ENCODE measurements around the gene ZFYVE19.

ZFYVE19 gene

DNA sequence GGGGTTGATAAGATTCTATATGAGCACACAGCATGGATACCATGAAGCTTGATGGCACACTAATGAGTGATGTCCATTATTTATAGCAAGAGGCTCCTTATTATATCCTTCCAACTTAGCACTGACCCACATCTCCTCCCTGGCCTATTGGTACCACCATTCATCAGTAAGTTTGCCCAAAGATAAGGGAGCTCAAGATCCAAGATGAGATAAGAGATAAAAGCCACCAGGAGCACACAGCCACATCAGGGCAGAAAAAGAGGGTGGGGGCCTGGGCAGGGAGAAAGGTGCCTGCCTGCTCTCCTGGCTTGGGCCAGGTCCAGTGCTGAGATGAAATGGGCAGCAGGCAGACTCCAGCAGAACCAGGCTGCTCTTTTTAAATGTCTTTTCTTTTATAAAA, 26.0 kb downstream of the ZFYVE19 start:
- no peak overlapping the region for H3K4me3 ChIP-seq (ENCODE audit: control insufficient read depth, low read depth, low read length)
- TF ChIP-seq, protein P1, sequence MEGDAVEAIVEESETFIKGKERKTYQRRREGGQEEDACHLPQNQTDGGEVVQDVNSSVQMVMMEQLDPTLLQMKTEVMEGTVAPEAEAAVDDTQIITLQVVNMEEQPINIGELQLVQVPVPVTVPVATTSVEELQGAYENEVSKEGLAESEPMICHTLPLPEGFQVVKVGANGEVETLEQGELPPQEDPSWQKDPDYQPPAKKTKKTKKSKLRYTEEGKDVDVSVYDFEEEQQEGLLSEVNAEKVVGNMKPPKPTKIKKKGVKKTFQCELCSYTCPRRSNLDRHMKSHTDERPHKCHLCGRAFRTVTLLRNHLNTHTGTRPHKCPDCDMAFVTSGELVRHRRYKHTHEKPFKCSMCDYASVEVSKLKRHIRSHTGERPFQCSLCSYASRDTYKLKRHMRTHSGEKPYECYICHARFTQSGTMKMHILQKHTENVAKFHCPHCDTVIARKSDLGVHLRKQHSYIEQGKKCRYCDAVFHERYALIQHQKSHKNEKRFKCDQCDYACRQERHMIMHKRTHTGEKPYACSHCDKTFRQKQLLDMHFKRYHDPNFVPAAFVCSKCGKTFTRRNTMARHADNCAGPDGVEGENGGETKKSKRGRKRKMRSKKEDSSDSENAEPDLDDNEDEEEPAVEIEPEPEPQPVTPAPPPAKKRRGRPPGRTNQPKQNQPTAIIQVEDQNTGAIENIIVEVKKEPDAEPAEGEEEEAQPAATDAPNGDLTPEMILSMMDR (conservative IDR thresholded peaks at IDR 0.05; ENCODE audit: control insufficient read depth, insufficient read depth, low read depth, low read length), result no peak
- DNase-seq (ENCODE audit: low read depth), result no peak

DNA sequence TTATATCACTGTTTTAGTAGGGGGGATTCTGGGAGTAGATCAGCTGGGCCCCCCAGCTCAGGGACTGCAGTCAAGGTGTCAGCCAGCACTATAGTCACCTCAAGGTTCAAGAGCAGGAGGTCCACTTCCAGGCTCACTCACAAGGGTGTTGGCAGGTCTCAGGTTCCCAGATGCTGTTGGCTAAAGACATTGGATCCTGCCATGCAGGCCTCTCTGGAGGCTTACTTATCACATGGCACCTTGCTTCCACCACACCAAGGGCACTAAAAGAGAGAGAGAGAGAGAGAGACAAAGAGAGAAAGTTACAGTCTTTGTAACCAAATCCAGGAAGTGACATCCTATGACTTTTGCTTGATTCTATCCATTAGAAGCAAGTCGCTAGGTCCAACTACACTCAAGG, 29.1 kb downstream of the ZFYVE19 start:
- TF ChIP-seq, protein P1 (conservative IDR thresholded peaks at IDR 0.05; ENCODE audit: control insufficient read depth, insufficient read depth, low read depth, low read length), result no peak
- H3K4me3 ChIP-seq (ENCODE audit: control insufficient read depth, low read depth, low read length), result no peak overlapping the region
- no peak for DNase-seq (ENCODE audit: low read depth)

DNA sequence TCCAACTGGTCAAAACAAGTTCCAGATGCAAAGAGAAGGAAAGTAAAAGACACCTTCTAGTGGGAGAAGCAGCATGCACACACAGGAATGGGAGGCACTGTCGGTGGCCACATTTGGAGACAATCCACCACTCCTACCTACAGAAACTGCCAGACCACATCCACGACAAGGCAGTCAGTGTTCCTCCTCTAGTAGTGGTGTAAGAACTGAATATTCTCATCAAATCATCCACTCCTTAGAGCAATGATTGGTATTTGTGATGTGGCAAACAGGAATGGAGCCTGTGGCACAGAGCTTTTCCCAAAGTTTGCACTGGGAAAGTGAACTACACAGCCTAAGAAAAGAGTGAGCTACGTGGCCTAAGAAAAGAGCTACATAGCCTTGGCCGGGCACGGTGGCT, 31.9 kb downstream of the ZFYVE19 start:
- no peak overlapping the region for H3K4me3 ChIP-seq (ENCODE audit: control insufficient read depth, low read depth, low read length)
- TF ChIP-seq, protein P1 (conservative IDR thresholded peaks at IDR 0.05; ENCODE audit: control insufficient read depth, insufficient read depth, low read depth, low read length), result no peak
- no peak for DNase-seq (ENCODE audit: low read depth)

DNA sequence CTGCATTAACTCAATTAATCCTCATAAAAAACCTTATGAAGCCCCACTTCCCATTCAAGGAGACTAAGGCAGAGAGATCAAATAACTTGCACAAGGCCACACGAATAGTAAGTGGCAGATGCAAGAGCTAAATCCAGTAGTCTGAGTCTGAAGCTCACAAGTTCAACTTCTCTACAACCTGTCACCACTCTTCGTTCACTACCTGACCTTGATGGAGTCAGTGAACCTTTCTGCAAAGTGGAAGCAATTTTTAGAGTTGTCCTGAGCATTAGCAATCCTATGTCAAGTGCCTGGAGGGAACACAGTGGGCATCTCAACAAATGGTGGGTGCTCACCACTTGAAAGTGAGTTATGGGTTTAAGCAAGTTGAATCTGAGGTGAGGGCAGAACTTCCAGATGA, 34.9 kb downstream of the ZFYVE19 start:
- H3K4me3 ChIP-seq (ENCODE audit: control insufficient read depth, low read depth, low read length), result no peak overlapping the region
- TF ChIP-seq, protein P1 (conservative IDR thresholded peaks at IDR 0.05; ENCODE audit: control insufficient read depth, insufficient read depth, low read depth, low read length), result no peak
- DNase-seq (ENCODE audit: low read depth), result no peak

DNA sequence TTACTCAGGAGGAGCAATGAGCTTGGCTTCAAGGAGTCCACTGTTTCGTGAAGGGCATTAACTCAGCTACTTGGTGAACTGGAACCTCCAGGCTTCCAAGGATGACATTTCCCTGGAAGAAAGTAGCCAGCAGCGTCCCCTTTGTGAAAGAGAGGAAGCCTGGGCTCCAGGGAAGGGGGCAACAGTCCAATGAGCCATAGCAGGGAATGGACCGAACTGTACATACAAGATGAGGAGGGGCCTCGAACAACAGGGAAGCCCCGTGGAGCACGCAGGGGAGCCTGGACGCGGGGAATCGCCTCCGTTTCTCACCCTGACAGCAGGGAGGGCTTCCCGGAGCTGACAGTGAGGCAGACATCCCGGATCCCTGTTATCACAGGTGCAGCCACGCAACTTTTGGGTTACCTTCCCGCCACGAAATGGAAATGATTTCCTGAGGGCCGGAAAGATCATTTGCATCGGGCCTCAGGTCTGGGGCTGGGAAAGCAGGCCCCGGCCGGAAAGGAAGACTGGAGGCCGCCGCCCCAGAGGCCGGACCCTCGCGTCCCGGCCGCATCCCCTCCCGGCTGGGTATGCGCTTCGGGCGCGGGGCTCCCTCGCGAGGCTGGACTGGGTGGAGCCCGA, 36.5 kb downstream of the ZFYVE19 start:
- DNase-seq (ENCODE audit: low read depth), result no peak
- no peak overlapping the region for H3K4me3 ChIP-seq (ENCODE audit: control insufficient read depth, low read depth, low read length)
- TF ChIP-seq, protein P1 (conservative IDR thresholded peaks at IDR 0.05; ENCODE audit: control insufficient read depth, insufficient read depth, low read depth, low read length), result no peak

DNA sequence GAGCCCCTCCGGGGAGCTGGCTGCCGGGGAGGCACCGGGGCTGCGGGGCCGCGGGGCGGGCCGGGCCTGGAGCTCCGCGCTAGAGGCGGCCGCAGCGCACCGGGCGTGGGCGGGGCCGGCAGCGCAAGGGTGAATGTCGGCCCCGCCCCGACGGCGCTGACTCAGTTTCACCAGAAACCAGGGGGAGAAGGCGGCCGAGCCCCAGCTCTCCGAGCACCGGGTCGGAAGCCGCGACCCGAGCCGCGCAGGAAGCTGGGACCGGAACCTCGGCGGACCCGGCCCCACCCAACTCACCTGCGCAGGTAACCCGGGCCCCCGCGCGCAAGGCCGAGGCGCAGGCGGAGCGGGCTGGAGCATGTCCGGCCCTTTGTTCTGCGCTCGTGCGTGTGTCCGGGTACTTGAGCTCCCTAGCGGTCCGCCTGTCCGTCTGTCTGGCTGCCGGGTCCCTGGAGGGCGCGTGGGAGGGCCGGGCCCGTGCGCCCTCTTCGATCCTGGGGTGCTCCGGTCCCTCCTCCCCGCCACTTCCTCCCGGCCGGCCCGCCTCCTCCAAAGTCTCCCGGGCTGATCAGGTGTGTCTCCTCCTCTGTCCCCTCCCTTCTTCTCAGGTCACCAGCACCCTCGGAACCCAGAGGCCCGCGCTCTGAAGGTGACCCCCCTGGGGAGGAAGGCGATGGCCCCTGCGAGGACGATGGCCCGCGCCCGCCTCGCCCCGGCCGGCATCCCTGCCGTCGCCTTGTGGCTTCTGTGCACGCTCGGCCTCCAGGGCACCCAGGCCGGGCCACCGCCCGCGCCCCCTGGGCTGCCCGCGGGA, 37.2 kb downstream of the ZFYVE19 start, which contains the start of gene SPINT1:
TSS of gene SPINT1 (plus strand) at position 164 of the 811 bp plus-strand sequence. CDS start at position 671, 507 bp downstream.
- no peak for DNase-seq (ENCODE audit: low read depth)
- no peak within 1 kb of the TSS for H3K4me3 ChIP-seq (ENCODE audit: control insufficient read depth, low read depth, low read length)
- TF ChIP-seq, protein P1 (conservative IDR thresholded peaks at IDR 0.05; ENCODE audit: control insufficient read depth, insufficient read depth, low read depth, low read length), result no peak

Measured in fibroblast of mammary gland (primary cell).